Naive B cell (primary cell): ENCODE measurements around the gene RNF135. TPM values are rescaled to one million over a fixed set of nuclear protein-coding genes. Genes with fewer than 3 reads are reported as not detected.
"Not testable (repeated sequence)": the region's sequence is repeated elsewhere in the genome, so short reads cannot be mapped to it uniquely, and the experiment has no call there.

Experiments
- ATAC-seq, 2 donors: fragments of 150-1000 bp; cut with Tn5 transposase; 2 replicates each; pipeline ENCODE4 v1.10.0; 2021; ENCODE audit warnings: low read depth in 2 of 2, mild to moderate bottlenecking in 2 of 2, moderate library complexity in 2 of 2
- DNase-seq: peaks from one replicate; pipeline ENCODE4 v3.0.0; 2022
- H3K27ac Mint-ChIP-seq, 6 donors: one replicate each; pipeline ENCODE4 v1.8.0; 2020 to 2022; ENCODE audit warnings: mild to moderate bottlenecking in 6 of 6, mixed read lengths in 6 of 6, moderate library complexity in 5 of 6, inconsistent platforms in 2 of 6
- H3K27me3 Mint-ChIP-seq, 3 donors: one replicate each; pipeline ENCODE4 v1.8.0; 2021 to 2022; ENCODE audit warnings: mixed read lengths in 3 of 3, mild to moderate bottlenecking in 1 of 3
- H3K36me3 Mint-ChIP-seq, 2 donors: one replicate each; pipeline ENCODE4 v1.8.0; 2020 to 2022; ENCODE audit warnings: mixed read lengths in 2 of 2, inconsistent platforms in 1 of 2, mild to moderate bottlenecking in 1 of 2
- H3K4me1 Mint-ChIP-seq, 3 donors: one replicate each; pipeline ENCODE4 v1.8.0; 2020 to 2022; ENCODE audit warnings: mixed read lengths in 3 of 3, inconsistent platforms in 1 of 3, mild to moderate bottlenecking in 1 of 3, moderate library complexity in 1 of 3
- H3K4me3 Mint-ChIP-seq, 8 donors: one replicate each; pipeline ENCODE4 v1.8.0; 2020 to 2022; ENCODE audit warnings: mild to moderate bottlenecking in 8 of 8, mixed read lengths in 8 of 8, moderate library complexity in 8 of 8, inconsistent platforms in 2 of 8
- H3K9me3 Mint-ChIP-seq, 7 donors: one replicate each; pipeline ENCODE4 v1.8.0; 2020 to 2022; ENCODE audit warnings: mixed read lengths in 7 of 7, mild to moderate bottlenecking in 5 of 7, inconsistent platforms in 2 of 7, moderate library complexity in 1 of 7
- polyA plus RNA-seq, 6 donors: library from polyadenylated mRNA; unstranded; fragments of 300-500 nt; fragmentation: Illumina TruSeq; gene quantifications; one replicate each; pipeline ENCODE4 v1.2.3, GENCODE V29; 2021; ENCODE audit warnings: low read depth in 6 of 6

The RNF135 gene
- polyA plus RNA-seq, 6 donors from 2014 or later, result 34.0 to 50.2 (median 43.1) TPM

DNA sequence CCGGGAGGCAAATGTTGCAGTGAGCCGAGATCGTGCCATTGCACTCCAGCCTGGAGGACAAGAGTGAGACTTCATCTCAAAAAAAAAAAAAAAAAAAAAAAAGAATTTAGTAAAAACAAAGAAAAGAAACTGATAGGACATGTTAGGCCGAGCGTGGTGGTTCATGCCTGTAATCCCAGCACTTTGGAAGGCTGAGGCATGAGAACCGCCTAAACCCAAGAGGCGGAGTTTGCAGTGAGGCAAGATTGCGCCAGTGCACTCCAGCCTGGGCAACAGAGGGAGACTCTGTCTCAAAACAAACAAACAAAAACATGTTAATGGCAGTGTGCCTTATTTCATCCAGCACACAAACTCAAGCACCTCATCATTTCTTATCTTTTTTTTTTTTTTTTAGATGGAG, 6.5 kb upstream of the RNF135 start:
- H3K9me3 Mint-ChIP-seq, H3K36me3 Mint-ChIP-seq, H3K27ac Mint-ChIP-seq, H3K27me3 Mint-ChIP-seq, DNase-seq, ATAC-seq, H3K4me3 Mint-ChIP-seq: not testable (repeated sequence)
- H3K4me1 Mint-ChIP-seq, result peaks cover 32 to 55% (median 50%) of the 10 kb centered on the region in 3 donors

DNA sequence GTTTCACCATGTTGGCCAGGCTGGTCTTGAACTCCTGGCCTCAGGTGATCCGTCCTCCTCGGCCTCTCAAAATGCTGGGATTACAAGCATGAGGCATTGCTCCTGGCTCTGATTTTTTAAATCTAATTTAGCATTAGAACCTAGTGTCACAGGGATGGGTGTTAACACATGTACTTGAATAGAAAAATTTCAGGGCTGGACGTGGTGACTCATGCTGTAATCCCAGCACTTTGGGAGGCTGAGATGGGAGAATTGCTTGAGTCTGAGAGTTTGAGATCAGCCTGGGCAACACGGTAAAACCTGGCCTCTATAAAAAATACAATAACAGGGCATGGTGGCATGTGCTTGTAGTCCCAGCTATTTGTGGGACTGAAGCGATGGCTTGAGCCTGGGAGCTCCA, 6.0 kb upstream of the RNF135 start:
- no peak overlapping the region for H3K4me3 Mint-ChIP-seq

DNA sequence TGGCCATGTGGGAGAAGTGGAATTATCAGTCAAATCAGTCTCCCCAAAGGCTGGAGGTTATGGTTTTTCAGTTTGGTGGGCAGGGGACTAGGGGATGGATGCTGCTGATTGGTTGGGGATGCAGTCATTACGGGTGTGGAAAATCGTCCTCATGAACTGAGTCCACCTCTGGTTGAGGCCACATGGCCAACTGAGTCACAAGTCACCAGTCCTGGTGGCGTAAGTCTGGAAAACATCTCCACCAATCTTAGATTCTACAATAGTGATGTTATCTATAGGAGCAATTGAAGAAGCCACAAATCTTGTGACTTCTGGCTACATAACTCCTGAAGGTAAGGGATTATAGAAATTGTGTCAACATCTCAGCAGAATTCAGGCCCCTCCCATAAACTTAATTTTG, 5.2 kb upstream of the RNF135 start:
- ATAC-seq (no peak), DNase-seq (no peak)
- Mint-ChIP-seq H3K27ac (peak overlapping the region in 2 of 6 donors; percentile 43 to 60), H3K27me3 (no peaks in the 10 kb centered on the region), H3K4me1 (peaks cover 34 to 61% (median 52%) of the 10 kb centered on the region in 3 donors), H3K4me3 (peak overlapping the region in 1 of 8 donors; percentile 54), H3K36me3 (no peaks in the 10 kb centered on the region), H3K9me3 (no peaks in the 10 kb centered on the region)

More for the DNA sequence above, 6.0 kb upstream of the RNF135 start:
- Mint-ChIP-seq H3K27ac (no peak overlapping the region), H3K36me3 (no peaks in the 10 kb centered on the region), H3K9me3 (no peaks in the 10 kb centered on the region), H3K27me3 (no peaks in the 10 kb centered on the region), H3K4me1 (peaks cover 30 to 55% (median 50%) of the 10 kb centered on the region in 3 donors)
- DNase-seq (no peak), ATAC-seq (no peak)

DNA sequence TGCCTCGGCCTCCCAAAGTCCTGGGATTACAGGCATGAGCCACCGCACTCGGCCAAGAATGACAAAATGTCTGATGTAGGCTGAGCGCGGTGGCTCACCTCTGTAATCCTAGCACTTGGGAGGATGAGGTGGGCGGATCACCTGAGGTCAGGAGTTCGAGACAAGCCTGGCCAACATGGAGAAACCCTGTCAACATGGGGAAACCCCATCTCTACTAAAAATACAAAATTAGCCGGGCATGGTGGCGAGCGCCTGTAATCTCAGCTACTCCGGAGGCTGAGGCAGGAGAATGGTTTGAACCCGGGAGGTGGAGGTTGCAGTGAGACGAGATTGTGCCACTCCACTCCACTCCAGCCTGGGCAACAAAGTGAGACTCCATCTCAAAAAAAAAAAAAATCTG, 2.9 kb upstream of the RNF135 start:
- not testable (repeated sequence) for H3K27me3 Mint-ChIP-seq, ATAC-seq, H3K9me3 Mint-ChIP-seq, H3K36me3 Mint-ChIP-seq, DNase-seq
- Mint-ChIP-seq H3K4me3 (peak overlapping the region; percentile 95 to 100 (median 98)), H3K4me1 (peaks cover 33 to 58% (median 46%) of the 10 kb centered on the region in 3 donors), H3K27ac (peak overlapping the region in 3 of 6 donors; percentile 6 to 99 (median 97))

DNA sequence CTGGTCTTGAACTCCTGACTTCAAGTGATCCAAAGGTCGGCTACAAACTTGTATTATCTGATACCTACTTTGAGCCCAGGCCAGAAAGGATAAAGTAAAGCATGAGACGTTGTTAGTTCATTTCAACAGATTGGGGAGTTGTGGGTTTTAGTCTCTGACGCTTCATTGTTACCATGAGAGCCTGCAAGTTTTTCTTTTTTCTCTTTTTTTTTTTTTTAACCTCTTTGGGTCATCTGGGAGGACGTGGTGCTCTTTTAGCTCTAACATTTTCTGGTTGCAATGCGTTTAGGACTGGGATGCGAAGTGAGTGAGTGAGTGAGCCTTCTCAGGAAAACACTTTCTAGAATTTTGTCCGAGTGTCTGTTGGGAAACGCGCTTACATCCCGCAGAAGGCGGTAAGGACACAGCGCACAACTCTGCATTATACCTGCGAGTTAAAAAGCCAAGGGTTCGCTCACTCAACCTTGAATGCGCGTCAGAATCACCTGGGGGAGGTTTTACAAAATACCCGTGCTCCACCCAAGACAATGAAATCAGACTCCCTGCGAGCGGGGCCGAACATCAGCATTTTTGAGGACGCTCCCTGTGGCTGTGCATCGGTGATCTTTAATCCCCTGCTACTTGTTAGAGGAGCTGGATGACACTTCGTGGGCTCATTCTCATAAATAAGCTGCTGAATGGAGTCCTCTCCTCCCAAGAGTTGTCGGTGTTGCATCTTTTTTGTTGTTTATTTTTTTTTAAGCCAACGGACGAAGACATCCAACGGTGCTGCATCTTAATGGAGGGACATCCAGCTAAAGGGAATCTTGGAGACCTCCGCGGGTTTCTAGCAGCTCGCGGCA, 629 bp upstream of the RNF135 start:
- Mint-ChIP-seq H3K4me3 (peak overlapping the region; percentile 93 to 100 (median 96)), H3K9me3 (peaks cover 0 to 2% (median 0%) of the 10 kb centered on the region in 7 donors)

DNA sequence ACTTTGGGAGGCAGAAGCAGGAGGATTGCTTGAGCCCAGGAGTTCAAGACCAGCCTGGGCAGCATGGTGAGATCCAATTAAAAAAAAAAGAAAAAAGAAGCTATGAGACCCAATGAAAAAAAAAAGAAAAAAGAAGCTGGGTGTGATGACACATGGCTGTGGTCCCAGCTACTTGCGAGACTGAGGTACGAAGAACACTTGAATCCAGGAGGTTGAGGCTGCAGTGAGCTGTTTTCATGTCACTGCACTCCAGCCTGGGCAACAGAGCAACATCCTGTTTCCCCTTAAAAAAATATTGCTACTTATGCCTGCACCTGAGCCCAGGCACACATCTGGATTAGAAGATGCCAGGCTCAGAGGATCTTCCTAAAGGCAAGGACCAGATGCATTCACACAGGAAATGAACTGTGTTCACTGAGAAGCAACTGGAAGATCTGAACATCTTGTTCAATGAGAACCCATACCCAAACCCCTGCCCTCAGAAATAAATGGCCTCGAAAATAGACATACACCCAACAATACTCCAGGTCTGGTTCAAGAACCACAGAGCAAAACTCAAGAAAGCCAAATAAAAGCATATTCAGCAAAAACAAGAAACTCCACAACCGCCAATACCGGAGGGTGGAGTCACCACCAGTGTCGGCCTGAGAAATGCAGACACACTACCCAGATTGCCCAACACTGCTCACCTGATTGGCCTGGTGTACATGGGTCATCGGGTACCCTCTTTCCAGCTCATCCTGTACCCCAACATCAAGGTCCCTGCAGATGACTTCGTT, 4.4 kb downstream of the RNF135 start:
- ATAC-seq (no peak), DNase-seq (no peak)
- Mint-ChIP-seq H3K27me3 (no peaks in the 10 kb centered on the region), H3K4me3 (no peak overlapping the region), H3K4me1 (peaks cover 27 to 58% (median 52%) of the 10 kb centered on the region in 3 donors), H3K36me3 (peaks cover 5 to 13% of the 10 kb centered on the region in 2 donors), H3K9me3 (peaks cover 0 to 5% (median 0%) of the 10 kb centered on the region in 7 donors), H3K27ac (peak overlapping the region in 3 of 6 donors; percentile 63 to 72 (median 67))

More for the DNA sequence above, 629 bp upstream of the RNF135 start:
- Mint-ChIP-seq H3K36me3 (peaks cover 0 to 1% of the 10 kb centered on the region in 2 donors), H3K4me1 (peaks cover 35 to 64% (median 62%) of the 10 kb centered on the region in 3 donors), H3K27me3 (no peaks in the 10 kb centered on the region), H3K27ac (peak overlapping the region; percentile 97 to 99 (median 98))
- DNase-seq (peak; percentile 75), ATAC-seq (peak; percentile 59 to 63)

DNA sequence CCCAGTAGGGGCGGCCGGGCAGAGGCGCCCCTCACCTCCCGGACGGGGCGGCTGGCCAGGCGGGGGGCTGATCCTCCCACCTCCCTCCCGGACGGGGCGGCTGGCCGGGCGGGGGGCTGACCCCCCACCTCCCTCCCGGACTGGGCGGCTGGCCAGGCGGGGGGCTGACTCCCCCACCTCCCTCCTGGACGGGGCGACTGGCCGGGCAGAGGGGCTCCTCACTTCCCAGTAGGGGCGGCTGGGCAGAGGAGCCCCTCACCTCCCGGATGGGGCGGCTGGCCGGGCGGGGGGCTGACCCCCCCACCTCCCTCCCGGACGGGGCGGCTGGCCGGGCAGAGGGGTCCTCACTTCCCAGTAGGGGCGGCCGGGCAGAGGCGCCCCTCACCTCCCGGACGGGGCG, 9.1 kb downstream of the RNF135 start:
- not testable (repeated sequence) for H3K4me3 Mint-ChIP-seq, DNase-seq, H3K27ac Mint-ChIP-seq, H3K9me3 Mint-ChIP-seq, H3K27me3 Mint-ChIP-seq, ATAC-seq
- Mint-ChIP-seq H3K36me3 (peaks cover 8 to 13% of the 10 kb centered on the region in 2 donors), H3K4me1 (peaks cover 24 to 45% (median 34%) of the 10 kb centered on the region in 3 donors)

DNA sequence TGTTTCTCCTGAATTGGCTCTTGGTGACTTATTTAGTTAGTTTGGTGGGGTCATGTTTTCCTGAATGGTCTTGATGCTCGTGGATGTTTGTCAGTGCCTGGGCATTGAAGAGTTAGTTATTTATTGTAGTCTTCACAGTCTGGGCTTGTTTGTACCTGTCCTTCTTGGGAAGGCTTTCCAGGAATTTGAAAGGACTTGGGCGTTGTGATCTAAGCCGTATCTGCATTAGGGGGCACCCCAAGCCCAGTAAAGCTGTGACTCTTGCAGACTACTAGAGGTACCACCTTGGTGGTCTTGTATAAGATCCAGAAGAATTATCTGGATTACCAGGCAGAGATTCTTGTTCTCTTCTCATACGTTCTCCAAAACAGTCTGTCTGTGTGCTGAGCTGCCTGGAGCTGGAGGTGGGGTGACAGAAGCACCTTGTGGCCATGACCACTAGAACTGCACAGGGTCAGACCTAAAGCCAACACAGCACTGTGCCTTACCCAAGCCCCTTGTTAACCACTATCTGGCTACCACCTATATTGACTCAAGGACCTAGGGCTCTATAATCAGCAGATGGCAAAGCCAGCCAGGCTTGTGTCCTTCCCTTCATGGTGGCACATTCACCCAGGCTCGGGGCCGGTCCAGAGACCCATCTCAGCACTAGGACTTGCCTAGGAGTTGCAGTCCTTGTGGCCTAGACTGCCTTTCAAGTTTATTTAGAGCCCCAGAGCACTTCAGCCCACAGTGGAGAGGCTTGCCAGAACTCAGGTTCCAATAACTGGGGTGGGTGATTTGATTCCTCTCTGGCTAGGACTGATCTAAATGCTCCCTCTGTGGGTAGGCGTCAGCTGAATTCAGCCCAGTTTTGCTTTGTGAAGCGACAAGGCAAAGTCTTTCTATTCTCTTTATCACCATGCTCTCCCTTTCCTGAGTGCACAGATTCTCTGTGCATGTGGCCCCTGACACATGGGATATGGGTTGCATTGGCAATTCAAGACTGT, 11.0 kb downstream of the RNF135 start:
- Mint-ChIP-seq H3K4me1 (peaks cover 16 to 40% (median 22%) of the 10 kb centered on the region in 3 donors), H3K27ac (peak overlapping the region in 4 of 6 donors; percentile 29 to 93 (median 74)), H3K9me3 (peaks cover 0 to 1% (median 0%) of the 10 kb centered on the region in 7 donors), H3K27me3 (no peaks in the 10 kb centered on the region), H3K36me3 (peaks cover 10 to 19% of the 10 kb centered on the region in 2 donors), H3K4me3 (peak overlapping the region in 1 of 8 donors; percentile 71)
- peak in 1 of 2 donors; percentile 46 for ATAC-seq
- DNase-seq, result no peak

DNA sequence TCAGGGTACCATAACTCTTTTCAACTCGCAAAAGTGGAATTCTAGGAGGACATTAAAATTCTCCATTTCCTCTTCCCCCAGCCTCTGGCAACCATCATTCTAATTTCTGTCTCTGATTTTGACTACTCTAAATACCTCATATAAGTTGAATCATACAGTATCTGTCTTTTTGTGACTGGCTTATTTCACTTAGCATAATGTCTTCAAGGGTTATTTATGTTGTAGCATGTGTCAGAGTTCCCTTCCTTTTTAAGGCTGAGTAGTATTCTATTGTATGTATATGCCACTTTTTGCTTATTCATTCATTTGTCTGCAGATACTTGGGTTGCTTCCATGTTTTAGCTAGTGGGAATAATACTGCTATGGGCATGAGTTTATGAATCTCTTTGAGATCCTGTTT, 12.0 kb downstream of the RNF135 start:
- H3K9me3 Mint-ChIP-seq, result no peaks in the 10 kb centered on the region
- ATAC-seq (no peak), DNase-seq (no peak)
- H3K4me1 Mint-ChIP-seq, result peaks cover 12 to 40% (median 20%) of the 10 kb centered on the region in 3 donors
- no peak overlapping the region for H3K4me3 Mint-ChIP-seq
- H3K27me3 Mint-ChIP-seq, result no peaks in the 10 kb centered on the region
- H3K36me3 Mint-ChIP-seq, result peaks cover 12 to 25% of the 10 kb centered on the region in 2 donors
- no peak overlapping the region for H3K27ac Mint-ChIP-seq

DNA sequence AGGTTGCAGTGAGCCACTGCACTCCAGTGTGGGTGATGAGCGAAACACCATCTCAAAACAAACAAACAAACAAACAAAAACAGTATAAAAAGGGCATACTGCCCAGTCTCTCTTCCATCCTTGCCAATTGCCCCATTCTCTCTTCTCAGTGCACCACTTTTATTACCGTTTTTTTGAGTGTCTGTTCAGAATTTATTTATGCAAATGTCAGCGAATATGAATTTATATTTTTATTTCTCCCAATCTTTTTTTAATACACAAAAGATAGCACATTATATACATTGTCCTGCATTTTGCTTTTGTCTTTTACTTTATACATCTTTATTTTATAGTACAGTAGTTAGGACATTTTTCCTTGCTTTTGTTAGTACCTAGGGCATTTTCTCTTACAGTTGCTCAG, 19.6 kb downstream of the RNF135 start:
- ATAC-seq, result no peak
- Mint-ChIP-seq H3K4me3 (no peak overlapping the region), H3K9me3 (no peaks in the 10 kb centered on the region), H3K36me3 (peaks cover 10 to 21% of the 10 kb centered on the region in 2 donors), H3K27me3 (no peaks in the 10 kb centered on the region), H3K27ac (no peak overlapping the region), H3K4me1 (peaks cover 0 to 13% (median 0%) of the 10 kb centered on the region in 3 donors)
- no peak for DNase-seq

DNA sequence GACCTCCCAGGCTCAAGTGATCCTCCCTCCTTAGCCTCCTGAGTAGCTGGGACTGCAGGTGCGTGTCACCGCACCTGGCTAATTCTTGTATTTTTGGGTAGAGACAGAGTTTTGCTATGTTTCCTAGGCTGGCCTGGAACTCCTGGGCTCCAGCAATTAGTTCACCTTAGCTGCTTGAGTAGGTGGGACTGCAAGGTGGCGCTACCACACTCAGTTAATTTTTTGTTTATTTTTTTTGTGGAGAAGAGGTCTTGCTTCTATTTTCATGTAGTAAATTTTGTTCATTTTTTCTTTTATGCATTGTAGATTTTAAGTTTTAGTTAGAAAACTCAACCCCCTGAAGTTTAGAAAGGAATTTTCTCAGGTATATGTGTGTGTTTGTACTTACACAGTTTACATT, 21.7 kb downstream of the RNF135 start:
- H3K9me3 Mint-ChIP-seq, result no peaks in the 10 kb centered on the region
- H3K36me3 Mint-ChIP-seq, result peaks cover 14 to 15% of the 10 kb centered on the region in 2 donors
- DNase-seq, result no peak
- no peak for ATAC-seq
- no peak overlapping the region for H3K4me3 Mint-ChIP-seq
- no peak overlapping the region for H3K27ac Mint-ChIP-seq
- H3K27me3 Mint-ChIP-seq, result no peaks in the 10 kb centered on the region
- H3K4me1 Mint-ChIP-seq, result no peaks in the 10 kb centered on the region

DNA sequence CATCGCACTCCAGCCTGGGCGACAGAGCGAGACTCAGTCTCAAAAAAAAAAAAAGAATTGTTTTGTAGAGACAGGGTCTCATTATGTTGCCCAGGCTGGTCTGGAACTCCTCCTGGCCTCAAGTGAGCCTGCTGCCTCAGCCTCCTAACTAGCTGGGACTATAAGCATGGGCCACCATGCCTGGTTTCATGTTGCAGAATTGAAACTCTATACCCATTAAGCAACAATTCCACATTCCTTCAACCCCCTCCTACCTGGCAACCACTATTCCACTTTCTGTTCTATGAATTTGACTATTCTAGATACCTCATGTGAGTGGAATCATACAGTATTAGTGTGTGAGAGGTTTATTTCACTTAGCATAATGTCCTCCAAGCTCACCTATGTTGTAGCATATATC, 24.5 kb downstream of the RNF135 start:
- no peak overlapping the region for H3K27ac Mint-ChIP-seq
- no peak overlapping the region for H3K4me3 Mint-ChIP-seq
- no peaks in the 10 kb centered on the region for H3K9me3 Mint-ChIP-seq
- ATAC-seq, result no peak
- H3K36me3 Mint-ChIP-seq, result peaks cover 13 to 19% of the 10 kb centered on the region in 2 donors
- DNase-seq, result no peak
- no peaks in the 10 kb centered on the region for H3K4me1 Mint-ChIP-seq
- no peaks in the 10 kb centered on the region for H3K27me3 Mint-ChIP-seq
